HG03025 (cell line): ENCODE results near the gene STARD13.

Experiments used
- ATAC-seq: cut with Tn5 transposase; IDR thresholded peaks from one replicate; pipeline ENCODE4 v1.9.1; 2021; ENCODE audit warnings: mild to moderate bottlenecking, moderate library complexity; ENCODE audit not compliant: unreplicated experiment, low FRiP score

STARD13 gene

GRCh38 chr13:33072759-33073158 lies 212.8 kb downstream of the STARD13 start:
- no peak for ATAC-seq

DNA sequence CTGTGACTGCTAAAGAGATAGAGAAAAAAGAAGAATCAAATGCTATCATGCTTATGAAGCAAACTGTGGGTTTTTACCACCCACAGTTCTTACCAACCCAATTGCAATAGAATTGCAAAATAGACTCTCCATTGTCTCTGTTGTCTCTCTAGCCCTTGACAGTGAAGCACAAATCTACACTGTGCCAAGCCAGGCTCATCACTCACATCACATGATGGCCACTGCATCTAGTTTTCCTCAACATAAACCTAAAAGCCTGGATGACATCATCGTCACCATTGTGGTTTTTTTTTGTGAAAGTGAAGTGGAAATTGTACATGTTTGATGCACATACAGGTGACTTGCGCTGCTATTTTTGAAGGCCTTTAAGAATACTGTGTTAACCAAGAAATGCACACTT lies 213.3 kb downstream of the STARD13 start:
- ATAC-seq = no peak

GRCh38 chr13:33070713-33071112 lies 214.8 kb downstream of the STARD13 start:
- ATAC-seq = no peak

DNA sequence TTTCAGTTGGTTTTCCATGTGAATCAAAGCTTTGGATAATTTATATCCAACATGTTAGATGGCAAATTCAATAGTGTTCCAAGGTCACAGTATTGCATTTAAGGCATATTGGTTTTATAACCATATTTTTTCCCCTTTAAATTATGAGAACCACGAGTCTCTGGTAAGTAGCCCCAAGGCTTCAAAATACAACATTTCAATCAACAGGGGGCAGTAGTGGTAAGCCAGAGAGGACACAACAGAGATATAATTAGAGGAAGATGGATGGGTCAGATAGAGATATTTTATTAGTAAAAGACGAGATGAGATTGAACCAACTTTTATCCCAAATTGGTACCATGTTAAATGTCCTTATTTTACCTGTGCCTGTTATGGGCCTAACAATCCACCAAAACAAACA lies 216.2 kb downstream of the STARD13 start:
- ATAC-seq = no peak

- ATAC-seq = no peak
Measured at GRCh38 chr13:33066329-33066728, 219.2 kb downstream of the STARD13 start.

DNA sequence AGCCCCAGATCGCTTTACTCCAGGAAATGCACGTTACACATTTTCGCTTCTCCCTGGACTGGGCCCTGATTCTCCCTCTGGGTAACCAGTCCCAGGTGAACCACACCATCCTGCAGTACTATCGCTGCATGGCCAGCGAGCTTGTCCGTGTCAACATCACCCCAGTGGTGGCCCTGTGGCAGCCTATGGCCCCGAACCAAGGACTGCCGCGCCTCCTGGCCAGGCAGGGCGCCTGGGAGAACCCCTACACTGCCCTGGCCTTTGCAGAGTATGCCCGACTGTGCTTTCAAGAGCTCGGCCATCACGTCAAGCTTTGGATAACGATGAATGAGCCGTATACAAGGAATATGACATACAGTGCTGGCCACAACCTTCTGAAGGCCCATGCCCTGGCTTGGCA lies 224.7 kb downstream of the STARD13 start:
- no peak for ATAC-seq

GRCh38 chr13:33058776-33059327 lies 226.7 kb downstream of the STARD13 start:
- ATAC-seq = no peak

DNA sequence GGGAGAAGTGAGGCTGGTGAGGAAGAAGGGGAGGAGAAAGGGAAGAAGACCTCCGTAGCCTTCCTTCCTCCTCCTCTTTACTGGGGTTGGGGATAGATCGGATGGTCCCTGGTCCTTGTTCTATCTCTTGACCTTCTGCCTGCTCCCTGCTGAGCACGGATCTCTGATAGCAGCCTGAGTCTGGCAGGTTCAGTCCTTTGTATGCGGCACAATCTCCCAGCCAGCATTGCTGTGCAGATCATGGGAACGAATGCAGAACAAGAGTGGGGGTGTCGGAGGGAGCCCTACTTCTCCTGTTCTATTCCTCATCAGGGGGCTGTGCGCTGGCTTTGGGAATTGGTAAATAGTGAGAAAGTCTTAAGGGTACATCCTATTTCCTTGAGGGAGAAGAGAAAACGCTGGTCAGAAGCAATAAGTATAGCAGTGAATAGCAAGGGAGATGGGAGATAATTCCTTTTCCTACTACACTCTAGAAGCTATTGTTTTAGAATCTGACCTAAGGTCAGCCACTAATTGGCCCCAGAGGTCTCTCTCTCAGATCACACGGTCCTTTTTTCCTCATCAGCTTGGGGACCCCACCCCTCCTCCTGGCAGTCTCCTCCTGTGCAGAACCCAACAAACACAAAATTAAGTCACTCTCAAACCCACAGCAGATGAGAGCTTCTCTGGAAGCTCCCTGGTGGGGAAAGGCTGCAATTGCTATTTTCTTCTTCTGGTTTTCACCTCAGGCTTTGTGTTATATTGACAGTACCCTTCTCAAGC lies 228.4 kb downstream of the STARD13 start:
- no peak for ATAC-seq

GRCh38 chr13:33053397-33054066 lies 232.0 kb downstream of the STARD13 start:
- no peak for ATAC-seq
